ENCODE measurements around the gene MYRFL. TPM values are rescaled to one million over a fixed set of nuclear protein-coding genes. Genes with fewer than 3 reads are reported as not detected.
"Not testable (repeated sequence)": the region's sequence is repeated elsewhere in the genome, so short reads cannot be mapped to it uniquely, and the experiment has no call there.

MYRFL gene
- total RNA-seq, 2 donors from 2014 or later: not detected

GRCh38 chr12:69844836-69845235 is 19.8 kb downstream of the MYRFL start:
- TF ChIP-seq, protein P1, sequence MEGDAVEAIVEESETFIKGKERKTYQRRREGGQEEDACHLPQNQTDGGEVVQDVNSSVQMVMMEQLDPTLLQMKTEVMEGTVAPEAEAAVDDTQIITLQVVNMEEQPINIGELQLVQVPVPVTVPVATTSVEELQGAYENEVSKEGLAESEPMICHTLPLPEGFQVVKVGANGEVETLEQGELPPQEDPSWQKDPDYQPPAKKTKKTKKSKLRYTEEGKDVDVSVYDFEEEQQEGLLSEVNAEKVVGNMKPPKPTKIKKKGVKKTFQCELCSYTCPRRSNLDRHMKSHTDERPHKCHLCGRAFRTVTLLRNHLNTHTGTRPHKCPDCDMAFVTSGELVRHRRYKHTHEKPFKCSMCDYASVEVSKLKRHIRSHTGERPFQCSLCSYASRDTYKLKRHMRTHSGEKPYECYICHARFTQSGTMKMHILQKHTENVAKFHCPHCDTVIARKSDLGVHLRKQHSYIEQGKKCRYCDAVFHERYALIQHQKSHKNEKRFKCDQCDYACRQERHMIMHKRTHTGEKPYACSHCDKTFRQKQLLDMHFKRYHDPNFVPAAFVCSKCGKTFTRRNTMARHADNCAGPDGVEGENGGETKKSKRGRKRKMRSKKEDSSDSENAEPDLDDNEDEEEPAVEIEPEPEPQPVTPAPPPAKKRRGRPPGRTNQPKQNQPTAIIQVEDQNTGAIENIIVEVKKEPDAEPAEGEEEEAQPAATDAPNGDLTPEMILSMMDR (IDR thresholded peaks at IDR 0.05): no peak
- Histone ChIP-seq H3K4me1 (peaks cover 0 to 3% of the 10 kb centered on the region in 2 donors), H3K36me3 (no peaks in the 10 kb centered on the region), H3K27ac (no peak overlapping the region), H3K9me3 (no peaks in the 10 kb centered on the region), H3K4me3 (no peak overlapping the region), H3K27me3 (no peaks in the 10 kb centered on the region)
- no peak for DNase-seq (ENCODE audit: low spot score)

DNA sequence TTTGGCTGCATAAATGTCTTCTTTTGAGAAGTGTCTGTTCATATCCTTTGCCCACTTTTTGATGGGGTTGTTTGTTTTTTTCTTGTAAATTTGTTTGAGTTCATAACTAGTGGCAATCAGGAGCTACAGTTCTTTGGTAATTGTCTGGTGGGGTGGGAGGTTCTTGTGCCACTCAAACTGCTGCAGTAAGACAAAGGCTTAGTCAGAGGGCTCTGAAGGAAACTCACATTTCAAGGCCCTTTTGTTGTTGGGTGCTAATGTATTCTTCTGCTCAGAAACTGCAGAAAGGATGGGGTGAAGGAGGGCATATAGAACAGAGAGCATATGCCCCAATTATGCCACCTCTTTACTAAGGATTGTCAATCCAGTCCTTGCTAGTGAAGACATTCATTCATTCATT is 21.9 kb downstream of the MYRFL start:
- H3K9me3 ChIP-seq: no peaks in the 10 kb centered on the region
- no peak for DNase-seq (ENCODE audit: low spot score)
- TF ChIP-seq, protein P1 (IDR thresholded peaks at IDR 0.05): no peak

DNA sequence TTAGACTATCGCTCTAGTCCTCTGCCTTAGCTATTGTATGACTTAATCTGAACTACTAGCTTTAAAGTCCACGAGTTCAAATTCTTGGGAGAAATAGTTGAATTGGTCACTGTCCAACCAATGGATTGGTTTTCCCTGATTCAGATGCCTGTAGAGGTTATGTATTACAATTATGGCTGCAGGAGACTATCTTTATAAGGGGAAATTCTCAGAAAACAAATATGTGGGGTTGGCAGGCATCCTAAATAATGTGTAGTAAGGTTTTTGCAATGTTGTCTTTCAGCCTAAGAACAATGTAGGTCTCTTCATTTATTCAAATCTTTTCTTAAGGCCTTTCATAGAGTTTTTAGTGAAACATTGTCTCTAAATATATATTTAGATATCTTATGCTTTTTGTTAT is 26.9 kb downstream of the MYRFL start:
- Histone ChIP-seq H3K36me3 (no peaks in the 10 kb centered on the region), H3K4me3 (no peak overlapping the region), H3K27ac (no peak overlapping the region), H3K4me1 (no peaks in the 10 kb centered on the region), H3K27me3 (no peaks in the 10 kb centered on the region), H3K9me3 (peaks cover 0 to 6% of the 10 kb centered on the region in 2 donors)
- DNase-seq (ENCODE audit: low spot score): no peak
- TF ChIP-seq, protein P1 (IDR thresholded peaks at IDR 0.05): no peak

More for the DNA sequence above, 21.9 kb downstream of the MYRFL start:
- Histone ChIP-seq H3K36me3 (no peaks in the 10 kb centered on the region), H3K4me1 (no peaks in the 10 kb centered on the region), H3K4me3 (no peak overlapping the region), H3K27me3 (no peaks in the 10 kb centered on the region), H3K27ac (no peak overlapping the region)

DNA sequence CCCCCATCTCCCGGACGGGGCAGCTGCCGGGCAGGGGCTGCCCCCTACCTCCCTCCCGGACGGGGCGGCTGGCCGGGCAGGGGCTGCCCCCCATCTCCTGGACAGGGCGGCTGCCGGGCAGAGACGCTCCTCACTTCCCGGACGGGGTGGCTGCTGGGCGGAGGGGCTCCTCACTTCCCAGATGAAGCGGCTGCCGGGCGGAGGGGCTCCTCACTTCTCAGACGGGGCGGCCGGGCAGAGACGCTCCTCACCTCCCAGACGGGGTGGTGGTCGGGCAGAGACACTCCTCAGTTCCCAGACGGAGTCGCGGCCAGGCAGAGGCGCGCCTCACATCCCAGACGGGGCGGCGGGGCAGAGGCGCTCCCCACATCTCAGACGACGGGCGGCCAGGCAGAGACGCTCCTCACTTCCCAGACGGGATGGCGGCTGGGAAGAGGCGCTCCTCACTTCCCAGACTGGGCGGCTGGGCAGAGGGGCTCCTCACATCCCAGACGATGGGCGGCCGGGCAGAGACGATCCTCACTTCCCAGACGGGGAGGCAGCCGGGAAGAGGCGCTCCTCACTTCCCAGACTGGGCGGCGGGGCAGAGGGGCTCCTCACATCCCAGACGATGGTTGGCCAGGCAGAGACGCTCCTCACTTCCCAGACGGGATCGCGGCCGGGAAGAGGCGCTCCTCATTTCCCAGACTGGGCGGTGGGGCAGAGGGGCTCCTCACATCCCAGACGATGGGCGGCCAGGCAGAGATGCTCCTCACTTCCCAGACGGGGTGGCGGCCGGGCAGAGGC is 28.3 kb downstream of the MYRFL start:
- not testable (repeated sequence) for H3K36me3 ChIP-seq; H3K4me3 ChIP-seq; H3K9me3 ChIP-seq; H3K27me3 ChIP-seq; H3K4me1 ChIP-seq; DNase-seq (ENCODE audit: low spot score); H3K27ac ChIP-seq

GRCh38 chr12:69866698-69867097 is 41.7 kb downstream of the MYRFL start:
- no peak overlapping the region for H3K27ac ChIP-seq
- TF ChIP-seq, protein P1 (IDR thresholded peaks at IDR 0.05): no peak
- H3K27me3 ChIP-seq: no peaks in the 10 kb centered on the region
- DNase-seq (ENCODE audit: low spot score): no peak
- H3K9me3 ChIP-seq: no peaks in the 10 kb centered on the region
- no peaks in the 10 kb centered on the region for H3K4me1 ChIP-seq
- no peak overlapping the region for H3K4me3 ChIP-seq
- H3K36me3 ChIP-seq: no peaks in the 10 kb centered on the region

- Histone ChIP-seq H3K4me1 (no peaks in the 10 kb centered on the region), H3K4me3 (no peak overlapping the region), H3K9me3 (no peaks in the 10 kb centered on the region), H3K36me3 (no peaks in the 10 kb centered on the region), H3K27ac (no peak overlapping the region), H3K27me3 (no peaks in the 10 kb centered on the region)
- TF ChIP-seq, protein P1 (IDR thresholded peaks at IDR 0.05): no peak
- DNase-seq (ENCODE audit: low spot score): no peak
These were observed 43.7 kb downstream of the MYRFL start for GRCh38 chr12:69868695-69869094.
